Hepatocyte (in vitro differentiated cells): ENCODE results near the gene HRH3. TPM values are rescaled to one million over a fixed set of nuclear protein-coding genes. Genes with fewer than 3 reads are reported as not detected.

Experiments used
- DNase-seq: peaks from one replicate; pipeline ENCODE4 v3.0.0-alpha.2; 2016; ENCODE audit warnings: low spot score
- H2AFZ ChIP-seq: fragments of 200-600 bp; sonication (generic); 2 replicates; pipeline ENCODE4 v1.6.0; 2016; ENCODE audit warnings: antibody characterized with exemption, mild to moderate bottlenecking
- H3K27ac ChIP-seq: fragments of 200-600 bp; sonication (generic); 2 replicates; pipeline ENCODE4 v1.5.1; 2016; ENCODE audit warnings: mild to moderate bottlenecking
- H3K27me3 ChIP-seq: fragments of 200-600 bp; sonication (generic); 2 replicates; pipeline ENCODE4 v1.6.1; 2016
- H3K36me3 ChIP-seq: fragments of 200-600 bp; sonication (generic); replicated peaks from 2 replicates; pipeline ENCODE4 v1.5.1; 2016; ENCODE audit warnings: low read depth; ENCODE audit not compliant: insufficient read depth
- H3K4me1 ChIP-seq: fragments of 200-600 bp; sonication (generic); 2 replicates; pipeline ENCODE4 v1.5.1; 2016; ENCODE audit warnings: mild to moderate bottlenecking, moderate library complexity; ENCODE audit not compliant: insufficient read depth
- H3K4me2 ChIP-seq: fragments of 200-600 bp; sonication (generic); 2 replicates; pipeline ENCODE4 v1.6.0; 2016
- H3K4me3 ChIP-seq: fragments of 200-600 bp; sonication (generic); 2 replicates; pipeline ENCODE4 v1.5.1; 2016; ENCODE audit warnings: mild to moderate bottlenecking
- H3K79me2 ChIP-seq: fragments of 200-600 bp; sonication (generic); 2 replicates; pipeline ENCODE4 v1.6.0; 2017; ENCODE audit warnings: mild to moderate bottlenecking
- H3K9me2 ChIP-seq: fragments of 200-600 bp; sonication (generic); replicated peaks from 2 replicates; pipeline ENCODE4 v1.6.0; 2017; ENCODE audit warnings: mild to moderate bottlenecking; ENCODE audit not compliant: insufficient read depth
- H3K9me3 ChIP-seq: fragments of 200-600 bp; sonication (generic); 2 replicates; pipeline ENCODE4 v1.5.1; 2016; ENCODE audit warnings: low read depth, mild to moderate bottlenecking
- H4K20me1 ChIP-seq: fragments of 200-600 bp; sonication (generic); 2 replicates; pipeline ENCODE4 v1.6.0; 2016; ENCODE audit warnings: mild to moderate bottlenecking; ENCODE audit not compliant: insufficient read depth, poor library complexity, severe bottlenecking
- CTCF ChIP-seq: fragments of 200-600 bp; sonication (generic); IDR thresholded peaks from 2 replicates; pipeline ENCODE4 v1.5.1; 2016; ENCODE audit warnings: antibody characterized with exemption, mild to moderate bottlenecking; ENCODE audit not compliant: poor library complexity
- EZH2 ChIP-seq: fragments of 200-600 bp; sonication (generic); IDR thresholded peaks from 2 replicates; pipeline ENCODE4 v1.6.1; 2016; ENCODE audit warnings: antibody characterized with exemption, mild to moderate bottlenecking, borderline replicate concordance
- EZH2phosphoT487 ChIP-seq: fragments of 200-600 bp; sonication (generic); IDR thresholded peaks from one replicate; pipeline ENCODE4 v1.6.1; 2018; ENCODE audit warnings: antibody characterized with exemption, mild to moderate bottlenecking, low read depth, moderate library complexity; ENCODE audit not compliant: unreplicated experiment, severe bottlenecking
- whole genome bisulfite sequencing: methylation state at CpG from one replicate; pipeline ENCODE4 v1.1.6; 2016; ENCODE audit warnings: low lambda C conversion rate; ENCODE audit errors: missing lambda C conversion rate; 5-methylcytosine and 5-hydroxymethylcytosine counted together
- polyA plus RNA-seq: library from polyadenylated mRNA; unstranded; fragments of >200 nt; fragmentation: Nextera tagmentation; extraction: Ambion mirVana; gene quantifications from 2 replicates; pipeline ENCODE4 v1.2.1, GENCODE V29; 2016
- total RNA-seq: library from RNA; depleted of rRNA; stranded (reverse); fragments of >200 nt; gene quantifications from 2 replicates; pipeline ENCODE4 v1.2.3, GENCODE V29; 2014

HRH3 gene
- total and polyA plus RNA-seq, 2 experiments from 2014 or later, result not detected

DNA sequence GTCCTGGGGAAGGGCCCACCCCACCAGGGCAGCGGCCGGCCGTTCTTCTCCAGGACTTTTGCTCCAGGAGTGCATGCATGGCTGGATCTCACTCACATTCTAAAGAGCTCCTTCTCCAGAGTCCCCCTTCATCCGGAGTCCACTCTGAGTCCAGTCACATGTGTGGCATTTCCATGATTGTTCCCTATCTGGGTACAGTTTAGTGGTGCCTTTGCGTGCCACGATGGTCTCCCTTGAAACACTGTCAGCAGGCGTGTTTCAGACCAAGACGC lies 39.2 kb upstream of the HRH3 start:
- Histone ChIP-seq H2AFZ (no peak overlapping the region), H3K4me3 (no peak overlapping the region), H3K36me3 (no peaks in the 10 kb centered on the region), H3K4me2 (no peak overlapping the region), H3K9me3 (no peaks in the 10 kb centered on the region), H3K4me1 (no peaks in the 10 kb centered on the region), H3K9me2 (no peaks in the 10 kb centered on the region), H3K27me3 (no peaks in the 10 kb centered on the region), H4K20me1 (peaks cover 48% of the 10 kb centered on the region), H3K79me2 (peaks cover 50% of the 10 kb centered on the region), H3K27ac (no peak overlapping the region)
- no peak for TF ChIP-seq EZH2phosphoT487
- no peak for TF ChIP-seq CTCF
- no peak for TF ChIP-seq EZH2
- DNase-seq, result no peak
- WGBS, result 98% methylated on average over 8 of the region's 8 CpGs

DNA sequence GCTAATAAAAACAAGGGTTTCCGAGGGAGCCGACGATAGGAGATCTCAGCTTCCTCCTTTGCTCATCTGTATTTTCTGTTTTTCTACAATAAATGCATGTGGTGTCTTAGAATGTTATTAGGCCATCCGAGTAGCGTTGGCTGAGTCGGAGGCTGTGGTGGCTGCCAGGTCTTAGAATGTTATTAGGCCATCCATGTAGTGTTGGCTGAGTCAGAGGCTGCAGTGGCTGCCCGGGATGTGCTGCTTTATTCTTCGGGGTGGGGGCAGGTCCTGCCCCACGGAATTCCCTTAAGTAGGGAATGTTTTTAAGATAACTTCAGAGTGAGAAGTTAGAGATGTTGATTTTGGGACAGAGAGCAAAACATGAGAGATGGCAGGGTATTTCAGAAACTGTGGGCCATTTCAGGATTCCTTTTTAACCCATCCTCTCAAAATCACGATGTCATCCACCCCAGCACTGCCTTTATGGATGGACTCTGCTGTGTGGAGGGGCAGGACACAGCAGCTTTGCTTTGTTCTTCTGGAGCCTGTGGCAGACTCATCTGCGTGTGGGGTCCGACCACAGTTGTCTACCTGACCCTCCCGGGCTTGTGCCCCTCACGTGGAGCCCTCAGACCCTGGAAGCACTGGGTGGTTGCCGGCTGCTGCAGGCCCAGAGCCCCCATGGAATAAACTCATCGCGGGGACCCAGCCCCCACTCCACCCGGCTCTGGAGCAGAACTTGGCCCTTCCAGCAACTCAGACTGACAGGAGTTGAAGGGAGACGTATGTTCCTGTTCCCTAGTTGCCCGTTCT lies 38.6 kb upstream of the HRH3 start:
- H3K9me2 ChIP-seq, result no peaks in the 10 kb centered on the region
- H3K27me3 ChIP-seq, result no peaks in the 10 kb centered on the region
- no peak for TF ChIP-seq EZH2
- TF ChIP-seq CTCF, result no peak
- no peak for TF ChIP-seq EZH2phosphoT487
- H3K4me1 ChIP-seq, result no peaks in the 10 kb centered on the region
- H4K20me1 ChIP-seq, result peaks cover 53% of the 10 kb centered on the region
- no peak for DNase-seq
- H3K9me3 ChIP-seq, result no peaks in the 10 kb centered on the region
- WGBS, result 90% methylated on average over 19 of the region's 20 CpGs
- no peak overlapping the region for H3K4me3 ChIP-seq
- H2AFZ ChIP-seq, result no peak overlapping the region
- H3K4me2 ChIP-seq, result no peak overlapping the region
- no peak overlapping the region for H3K27ac ChIP-seq
- H3K36me3 ChIP-seq, result no peaks in the 10 kb centered on the region
- peaks cover 54% of the 10 kb centered on the region for H3K79me2 ChIP-seq

GRCh38 chr20:62255976-62256375 lies 35.9 kb upstream of the HRH3 start:
- Histone ChIP-seq H3K36me3 (no peaks in the 10 kb centered on the region), H3K4me3 (no peak overlapping the region), H3K79me2 (peaks cover 80% of the 10 kb centered on the region), H4K20me1 (peaks cover 80% of the 10 kb centered on the region), H3K4me1 (no peaks in the 10 kb centered on the region), H3K9me2 (no peaks in the 10 kb centered on the region), H3K4me2 (no peak overlapping the region), H3K27me3 (no peaks in the 10 kb centered on the region), H2AFZ (no peak overlapping the region), H3K9me3 (no peaks in the 10 kb centered on the region), H3K27ac (no peak overlapping the region)
- no peak for DNase-seq
- TF ChIP-seq EZH2phosphoT487, result no peak
- WGBS, result 97% methylated on average over 10 of the region's 10 CpGs

DNA sequence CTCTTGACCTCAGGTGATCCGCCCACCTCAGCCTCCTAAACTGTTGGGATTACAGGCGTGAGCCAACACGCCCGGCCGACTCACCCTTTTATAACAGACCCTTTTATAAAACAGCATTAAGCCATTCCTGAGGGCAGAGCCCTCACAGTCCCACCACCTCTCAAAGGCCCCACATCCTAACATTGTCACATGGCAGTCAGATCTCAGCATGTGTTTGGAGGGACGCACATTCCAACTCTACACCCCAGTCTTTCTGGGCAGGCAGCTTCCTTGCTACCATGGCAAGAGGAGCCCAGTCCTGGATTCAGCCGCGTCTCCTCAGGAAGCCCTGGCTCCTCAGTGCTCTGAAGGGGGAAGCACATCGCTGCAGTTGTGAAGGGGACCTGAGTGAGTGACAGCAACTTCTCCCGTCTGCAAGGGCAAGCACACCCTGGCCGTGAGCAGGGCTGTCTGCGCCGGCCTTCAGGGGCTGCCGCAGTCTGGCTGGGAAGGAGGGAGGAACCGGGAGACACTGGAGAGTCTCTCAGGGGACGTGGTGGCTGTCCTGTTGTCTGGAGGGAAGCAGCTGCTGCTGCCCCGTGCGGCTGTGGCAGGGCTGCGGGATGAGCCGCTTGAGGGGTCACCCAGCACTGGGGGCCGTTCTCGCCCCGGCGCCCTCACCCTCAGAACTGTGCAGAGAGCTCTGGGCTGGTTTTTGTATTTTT lies 34.1 kb upstream of the HRH3 start:
- Histone ChIP-seq H2AFZ (no peak overlapping the region), H3K79me2 (peaks cover 91% of the 10 kb centered on the region), H3K9me2 (no peaks in the 10 kb centered on the region), H3K4me1 (no peaks in the 10 kb centered on the region), H4K20me1 (peaks cover 90% of the 10 kb centered on the region), H3K27me3 (no peaks in the 10 kb centered on the region), H3K4me3 (no peak overlapping the region), H3K9me3 (no peaks in the 10 kb centered on the region), H3K27ac (no peak overlapping the region), H3K4me2 (no peak overlapping the region), H3K36me3 (no peaks in the 10 kb centered on the region)
- DNase-seq, result no peak
- TF ChIP-seq EZH2 (no peak), EZH2phosphoT487 (no peak), CTCF (no peak)
- 92% methylated on average over 24 of the region's 24 CpGs for WGBS
